Caco-2 (cell line): ENCODE results near the gene ALDH5A1. TPM values are rescaled to one million over a fixed set of nuclear protein-coding genes. Genes with fewer than 3 reads are reported as not detected.
A peak's percentile ranks its signal among the peaks of the same experiment; 100 is the strongest.

Experiments used
- BruUV-seq: library from RNA; stranded (reverse); fragments of 400-500 nt; replicated peaks from 2 replicates; lab custom pipeline; 2021; lab: Mats Ljungman, UMichigan
- CTCF ChIA-PET: fragments of 300-600 bp; sonication (Branson Sonifier 250); formaldehyde crosslinking; loops from one replicate; lab custom pipeline; 2022; ENCODE audit warnings: antibody characterized with exemption; lab: Charles Lee
- POLR2A ChIA-PET: fragments of 300-600 bp; sonication (Branson Sonifier 250); formaldehyde crosslinking; loops from one replicate; lab custom pipeline; 2022; ENCODE audit warnings: antibody characterized with exemption; lab: Charles Lee
- DNase-seq, 2 experiments: peaks; one replicate each; pipeline versions ENCODE4 v3.0.0 to v3.0.0-alpha.2; 2020 to 2022
- H3K27me3 ChIP-seq: replicated peaks from 2 replicates; pipeline ENCODE4 v1.6.0; 2011; ENCODE audit warnings: low read length; ENCODE audit not compliant: control insufficient read depth, insufficient read depth
- H3K36me3 ChIP-seq: 2 replicates; pipeline ENCODE4 v1.5.1; 2011; ENCODE audit warnings: low read length; ENCODE audit not compliant: control insufficient read depth, insufficient read depth
- H3K4me1 ChIP-seq: fragments of 250-450 bp; sonication (Bioruptor Pico); 2 replicates; pipeline ENCODE4 v1.5.1; 2020; ENCODE audit warnings: mild to moderate bottlenecking
- H3K4me3 ChIP-seq: 2 replicates; pipeline ENCODE4 v1.5.1; 2011; ENCODE audit warnings: low read depth, mild to moderate bottlenecking, control low read depth, low read length
- H3K9me3 ChIP-seq: fragments of 250-450 bp; sonication (Bioruptor Pico); 2 replicates; pipeline ENCODE4 v1.5.1; 2020; ENCODE audit warnings: mild to moderate bottlenecking, moderate library complexity
- H3K27ac Mint-ChIP-seq: one replicate; pipeline ENCODE4 v1.8.0; 2022; ENCODE audit warnings: mixed read lengths; ENCODE audit not compliant: unreplicated experiment
- H3K27me3 Mint-ChIP-seq: one replicate; pipeline ENCODE4 v1.8.0; 2022; ENCODE audit warnings: mixed read lengths; ENCODE audit not compliant: insufficient read depth, unreplicated experiment
- H3K36me3 Mint-ChIP-seq: one replicate; pipeline ENCODE4 v1.8.0; 2022; ENCODE audit warnings: mild to moderate bottlenecking, mixed read lengths; ENCODE audit not compliant: insufficient read depth, unreplicated experiment
- H3K4me1 Mint-ChIP-seq: one replicate; pipeline ENCODE4 v1.8.0; 2022; ENCODE audit warnings: low read depth, mixed read lengths; ENCODE audit not compliant: unreplicated experiment
- H3K4me3 Mint-ChIP-seq: one replicate; pipeline ENCODE4 v1.8.0; 2022; ENCODE audit warnings: mild to moderate bottlenecking, moderate library complexity, mixed read lengths; ENCODE audit not compliant: unreplicated experiment
- H3K9me3 Mint-ChIP-seq: one replicate; pipeline ENCODE4 v1.8.0; 2022; ENCODE audit warnings: mixed read lengths; ENCODE audit not compliant: unreplicated experiment
- intact Hi-C: fragments of 100-400 bp; cut with micrococcal nuclease; formaldehyde crosslinking; loops from one replicate; pipeline ENCODE4 v1.10.0; 2022; ENCODE audit not compliant: unreplicated experiment
- total RNA-seq: library from RNA; stranded (reverse); gene quantifications from 2 replicates; pipeline ENCODE4 v1.2.3, GENCODE V29; 2022
- TF ChIP-seq, protein P1 (sequence below), 2 experiments: fragments of 200-600 bp in 1 of 2; IDR thresholded peaks; 1 replicate in 1 of 2; 2 replicates in 1 of 2; pipeline versions ENCODE4 v1.5.1 to v1.8.0; 2011 to 2022; ENCODE audit warnings: antibody characterized with exemption in 1 of 2, control low read depth in 1 of 2, inconsistent platforms in 1 of 2, low read depth in 1 of 2, low read length in 1 of 2, mild to moderate bottlenecking in 1 of 2, moderate library complexity in 1 of 2; ENCODE audit not compliant: insufficient read depth in 1 of 2, severe bottlenecking in 1 of 2, unreplicated experiment in 1 of 2

ALDH5A1 gene
- total RNA-seq, 1 experiment from 2014 or later: 45.3 TPM

DNA sequence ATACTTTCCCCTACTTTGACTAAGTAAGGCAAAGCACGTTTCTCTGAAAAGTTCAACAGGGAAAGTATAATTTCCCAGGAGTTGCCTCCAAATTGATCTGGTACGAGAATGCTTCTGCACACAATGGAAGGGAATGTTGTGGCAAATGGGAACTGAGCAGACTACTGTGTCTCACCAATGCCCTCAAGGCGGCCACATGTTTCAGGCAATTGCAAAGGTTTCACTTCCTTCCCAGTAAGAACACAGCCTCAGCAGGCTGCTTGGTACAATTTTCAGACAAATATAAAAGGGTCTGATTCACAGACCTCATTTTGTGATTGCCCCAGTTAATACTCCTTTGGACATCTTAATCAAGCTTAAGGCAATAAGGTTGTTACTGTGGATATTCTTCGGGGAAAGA is 80.0 kb downstream of the ALDH5A1 start:
- no peaks in the 10 kb centered on the region for H3K4me1 Mint-ChIP-seq
- Histone ChIP-seq H3K4me3 (no peak overlapping the region), H3K36me3 (no peaks in the 10 kb centered on the region), H3K27me3 (no peaks in the 10 kb centered on the region), H3K9me3 (no peaks in the 10 kb centered on the region), H3K4me1 (no peaks in the 10 kb centered on the region)
- intact Hi-C loops: no loop called here
- TF ChIP-seq, protein P1, sequence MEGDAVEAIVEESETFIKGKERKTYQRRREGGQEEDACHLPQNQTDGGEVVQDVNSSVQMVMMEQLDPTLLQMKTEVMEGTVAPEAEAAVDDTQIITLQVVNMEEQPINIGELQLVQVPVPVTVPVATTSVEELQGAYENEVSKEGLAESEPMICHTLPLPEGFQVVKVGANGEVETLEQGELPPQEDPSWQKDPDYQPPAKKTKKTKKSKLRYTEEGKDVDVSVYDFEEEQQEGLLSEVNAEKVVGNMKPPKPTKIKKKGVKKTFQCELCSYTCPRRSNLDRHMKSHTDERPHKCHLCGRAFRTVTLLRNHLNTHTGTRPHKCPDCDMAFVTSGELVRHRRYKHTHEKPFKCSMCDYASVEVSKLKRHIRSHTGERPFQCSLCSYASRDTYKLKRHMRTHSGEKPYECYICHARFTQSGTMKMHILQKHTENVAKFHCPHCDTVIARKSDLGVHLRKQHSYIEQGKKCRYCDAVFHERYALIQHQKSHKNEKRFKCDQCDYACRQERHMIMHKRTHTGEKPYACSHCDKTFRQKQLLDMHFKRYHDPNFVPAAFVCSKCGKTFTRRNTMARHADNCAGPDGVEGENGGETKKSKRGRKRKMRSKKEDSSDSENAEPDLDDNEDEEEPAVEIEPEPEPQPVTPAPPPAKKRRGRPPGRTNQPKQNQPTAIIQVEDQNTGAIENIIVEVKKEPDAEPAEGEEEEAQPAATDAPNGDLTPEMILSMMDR (IDR thresholded peaks at IDR 0.05; ENCODE audit: insufficient read depth in 1 of 2, low read depth in 1 of 2, low read length in 1 of 2, severe bottlenecking in 1 of 2, unreplicated experiment in 1 of 2): no peak
- H3K27ac Mint-ChIP-seq: no peak overlapping the region
- no peaks in the 10 kb centered on the region for H3K9me3 Mint-ChIP-seq
- DNase-seq: no peak
- no TSS peak for BruUV-seq
- no peak overlapping the region for H3K4me3 Mint-ChIP-seq
- CTCF ChIA-PET: no interaction called here
- H3K36me3 Mint-ChIP-seq: no peaks in the 10 kb centered on the region
- peaks cover 6% of the 10 kb centered on the region for H3K27me3 Mint-ChIP-seq
- POLR2A ChIA-PET: no interaction called here

DNA sequence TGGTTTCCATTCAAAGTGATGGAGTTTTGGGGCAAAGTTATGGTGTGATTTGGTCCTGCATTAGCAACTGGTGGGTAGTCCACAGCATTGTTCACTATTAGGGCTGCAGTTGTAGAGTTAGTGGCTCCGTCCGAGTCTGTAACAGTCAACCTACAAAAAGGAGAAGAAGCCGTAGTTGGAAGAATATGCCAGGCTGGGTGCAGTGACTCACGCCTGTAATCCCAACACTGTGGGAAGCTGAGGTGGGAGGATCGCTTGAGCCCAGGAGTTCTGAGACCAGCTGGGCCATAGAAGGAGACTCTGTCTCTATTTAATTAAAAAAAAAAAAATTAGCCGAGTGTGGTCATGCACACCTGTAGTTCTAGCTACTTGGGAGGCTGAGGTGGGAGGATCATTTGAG is 81.7 kb downstream of the ALDH5A1 start:
- no peak overlapping the region for H3K4me3 Mint-ChIP-seq
- TF ChIP-seq, protein P1 (IDR thresholded peaks at IDR 0.05; ENCODE audit: insufficient read depth in 1 of 2, low read depth in 1 of 2, low read length in 1 of 2, severe bottlenecking in 1 of 2, unreplicated experiment in 1 of 2): no peak
- Histone ChIP-seq H3K4me1 (no peaks in the 10 kb centered on the region), H3K9me3 (no peaks in the 10 kb centered on the region), H3K36me3 (no peaks in the 10 kb centered on the region), H3K4me3 (no peak overlapping the region), H3K27me3 (no peaks in the 10 kb centered on the region)
- POLR2A ChIA-PET: no interaction called here
- H3K27me3 Mint-ChIP-seq: peaks cover 3% of the 10 kb centered on the region
- H3K9me3 Mint-ChIP-seq: no peaks in the 10 kb centered on the region
- H3K4me1 Mint-ChIP-seq: no peaks in the 10 kb centered on the region
- intact Hi-C loops: no loop called here
- CTCF ChIA-PET: no interaction called here
- no peak for DNase-seq
- H3K36me3 Mint-ChIP-seq: no peaks in the 10 kb centered on the region
- no peak overlapping the region for H3K27ac Mint-ChIP-seq
- BruUV-seq: no TSS peak

GRCh38 chr6:24581084-24581669 is 86.4 kb downstream of the ALDH5A1 start:
- no peaks in the 10 kb centered on the region for H3K27me3 Mint-ChIP-seq
- no TSS peak for BruUV-seq
- no peaks in the 10 kb centered on the region for H3K36me3 ChIP-seq
- intact Hi-C loops: loop anchor here (1.0 to 10.0 kb wide), 5 partner anchors 56 to 490 kb away; partner anchors contain the start of genes ACOT13 and KIAA0319
- H3K4me3 ChIP-seq: no peak overlapping the region
- H3K4me1 ChIP-seq: 0 out of 2 replicates have a peak, but pooled peaks cover 5% of the 10 kb centered on the region
- TF ChIP-seq, protein P1 (IDR thresholded peaks at IDR 0.05; ENCODE audit: insufficient read depth in 1 of 2, low read depth in 1 of 2, low read length in 1 of 2, severe bottlenecking in 1 of 2, unreplicated experiment in 1 of 2): peak; percentile 68 to 85
- peak; percentile 78 to 80 for DNase-seq
- no peaks in the 10 kb centered on the region for H3K27me3 ChIP-seq
- POLR2A ChIA-PET: interaction anchor here (1.4 kb wide), 1 partner anchor 86 kb away, joined by 4 read pairs; the partner anchor contains the start of genes ACOT13 and TDP2
- H3K36me3 Mint-ChIP-seq: no peaks in the 10 kb centered on the region
- CTCF ChIA-PET: interaction anchor here (0.5 to 1.8 kb wide), 12 partner anchors 17 to 275 kb away, joined by 3 to 12 read pairs (median 4); partner anchors contain the start of genes ACOT13, ALDH5A1, KIAA0319 and TDP2
- H3K9me3 ChIP-seq: no peaks in the 10 kb centered on the region
- H3K27ac Mint-ChIP-seq: no peak overlapping the region
- H3K4me3 Mint-ChIP-seq: no peak overlapping the region
- H3K4me1 Mint-ChIP-seq: peaks cover 8% of the 10 kb centered on the region
- H3K9me3 Mint-ChIP-seq: no peaks in the 10 kb centered on the region
